ENCODE data around the gene IRF2. TPM values are rescaled to one million over a fixed set of nuclear protein-coding genes. Genes with fewer than 3 reads are reported as not detected.

IRF2 gene
- total and polyA plus RNA-seq, 2 experiments from 2014 or later = 12.8 to 14.2 TPM

- Histone ChIP-seq H3F3A (ENCODE audit: insufficient read depth) (0 out of 2 replicates have a peak, but pooled peaks cover 18% of the 10 kb centered on the region), H3K9me3 (ENCODE audit: low read depth) (no peaks in the 10 kb centered on the region), H4K20me1 (ENCODE audit: insufficient read depth) (no peaks in the 10 kb centered on the region), H3K9ac (no peak overlapping the region), H3K36me3 (ENCODE audit: low read depth) (no peaks in the 10 kb centered on the region), H3K79me2 (ENCODE audit: insufficient read depth) (no peaks in the 10 kb centered on the region), H2AFZ (no peak overlapping the region), H3K9me2 (ENCODE audit: insufficient read depth) (no peaks in the 10 kb centered on the region), H3K4me2 (ENCODE audit: unreplicated experiment) (no peak overlapping the region), H3K4me1 (ENCODE audit: insufficient read depth) (peaks cover 16% of the 10 kb centered on the region), H3K27me3 (replicated peaks; ENCODE audit: insufficient read depth) (no peaks in the 10 kb centered on the region), H3K4me3 (no peak overlapping the region), H3K27ac (no peak overlapping the region)
- 80 to 89% methylated on average over 4 of the region's 4 CpGs for WGBS, 2 experiments (ENCODE audit: low coverage in 1 of 2, low lambda C conversion rate in 2 of 2, missing lambda C conversion rate in 2 of 2)
- in situ Hi-C loops (cut with MboI) = no loop called here
- no peak for DNase-seq
- TF ChIP-seq EZH2 (IDR thresholded peaks at IDR 0.05; ENCODE audit: insufficient read depth, poor library complexity, severe bottlenecking) (no peak), EZH2phosphoT487 (IDR thresholded peaks at IDR 0.05; ENCODE audit: insufficient read depth, low read depth) (no peak)
Measured at GRCh38 chr4:184357772-184358171, 116.6 kb downstream of the IRF2 start.

- WGBS, 2 experiments (ENCODE audit: low coverage in 1 of 2, low lambda C conversion rate in 2 of 2, missing lambda C conversion rate in 2 of 2) = 43 to 65% methylated on average over 1 of the region's 1 CpG
- H3K27me3 ChIP-seq (replicated peaks; ENCODE audit: insufficient read depth) = no peaks in the 10 kb centered on the region
- H3K4me1 ChIP-seq (ENCODE audit: insufficient read depth) = peaks cover 16% of the 10 kb centered on the region
- no peak for DNase-seq
- H2AFZ ChIP-seq = no peak overlapping the region
- H4K20me1 ChIP-seq (ENCODE audit: insufficient read depth) = no peaks in the 10 kb centered on the region
- no peak for TF ChIP-seq EZH2phosphoT487 (IDR thresholded peaks at IDR 0.05; ENCODE audit: insufficient read depth, low read depth)
- TF ChIP-seq EZH2 (IDR thresholded peaks at IDR 0.05; ENCODE audit: insufficient read depth, poor library complexity, severe bottlenecking) = no peak
- H3K4me2 ChIP-seq (ENCODE audit: unreplicated experiment) = no peak overlapping the region
- H3K27ac ChIP-seq = no peak overlapping the region
- H3K79me2 ChIP-seq (ENCODE audit: insufficient read depth) = no peaks in the 10 kb centered on the region
- in situ Hi-C loops (cut with MboI) = no loop called here
- no peaks in the 10 kb centered on the region for H3K9me3 ChIP-seq (ENCODE audit: low read depth)
- no peaks in the 10 kb centered on the region for H3K9me2 ChIP-seq (ENCODE audit: insufficient read depth)
- no peak overlapping the region for H3K9ac ChIP-seq
- 0 out of 2 replicates have a peak, but pooled peaks cover 18% of the 10 kb centered on the region for H3F3A ChIP-seq (ENCODE audit: insufficient read depth)
- H3K36me3 ChIP-seq (ENCODE audit: low read depth) = no peaks in the 10 kb centered on the region
- no peak overlapping the region for H3K4me3 ChIP-seq
Measured at GRCh38 chr4:184357165-184357564, 117.2 kb downstream of the IRF2 start.

- Histone ChIP-seq H2AFZ (no peak overlapping the region), H3K36me3 (ENCODE audit: low read depth) (no peaks in the 10 kb centered on the region), H4K20me1 (ENCODE audit: insufficient read depth) (no peaks in the 10 kb centered on the region), H3K9me3 (ENCODE audit: low read depth) (no peaks in the 10 kb centered on the region), H3K4me1 (ENCODE audit: insufficient read depth) (peaks cover 12% of the 10 kb centered on the region), H3K4me3 (no peak overlapping the region), H3K27me3 (replicated peaks; ENCODE audit: insufficient read depth) (no peaks in the 10 kb centered on the region), H3K27ac (no peak overlapping the region), H3K79me2 (ENCODE audit: insufficient read depth) (no peaks in the 10 kb centered on the region), H3K9me2 (ENCODE audit: insufficient read depth) (no peaks in the 10 kb centered on the region), H3F3A (ENCODE audit: insufficient read depth) (0 out of 2 replicates have a peak, but pooled peaks cover 14% of the 10 kb centered on the region), H3K4me2 (ENCODE audit: unreplicated experiment) (no peak overlapping the region), H3K9ac (no peak overlapping the region)
- TF ChIP-seq EZH2 (IDR thresholded peaks at IDR 0.05; ENCODE audit: insufficient read depth, poor library complexity, severe bottlenecking) (no peak), EZH2phosphoT487 (IDR thresholded peaks at IDR 0.05; ENCODE audit: insufficient read depth, low read depth) (no peak)
- 87 to 91% methylated on average over 7 of the region's 7 CpGs for WGBS, 2 experiments (ENCODE audit: low coverage in 1 of 2, low lambda C conversion rate in 2 of 2, missing lambda C conversion rate in 2 of 2)
- in situ Hi-C loops (cut with MboI) = no loop called here
- DNase-seq = no peak
Measured at GRCh38 chr4:184356366-184356765, 118.0 kb downstream of the IRF2 start.

- no peaks in the 10 kb centered on the region for H3K9me3 ChIP-seq (ENCODE audit: low read depth)
- TF ChIP-seq EZH2phosphoT487 (IDR thresholded peaks at IDR 0.05; ENCODE audit: insufficient read depth, low read depth) = no peak
- no peak for TF ChIP-seq EZH2 (IDR thresholded peaks at IDR 0.05; ENCODE audit: insufficient read depth, poor library complexity, severe bottlenecking)
- no peaks in the 10 kb centered on the region for H4K20me1 ChIP-seq (ENCODE audit: insufficient read depth)
- no peaks in the 10 kb centered on the region for H3K27me3 ChIP-seq (replicated peaks; ENCODE audit: insufficient read depth)
- no peaks in the 10 kb centered on the region for H3K9me2 ChIP-seq (ENCODE audit: insufficient read depth)
- 79 to 81% methylated on average over 5 of the region's 5 CpGs for WGBS, 2 experiments (ENCODE audit: low coverage in 1 of 2, low lambda C conversion rate in 2 of 2, missing lambda C conversion rate in 2 of 2)
- no peaks in the 10 kb centered on the region for H3K36me3 ChIP-seq (ENCODE audit: low read depth)
- DNase-seq = no peak
- no peak overlapping the region for H3K9ac ChIP-seq
- no peak overlapping the region for H3K4me3 ChIP-seq
- H3K4me1 ChIP-seq (ENCODE audit: insufficient read depth) = peaks cover 11% of the 10 kb centered on the region
- 0 out of 2 replicates have a peak, but pooled peaks cover 14% of the 10 kb centered on the region for H3F3A ChIP-seq (ENCODE audit: insufficient read depth)
- no peaks in the 10 kb centered on the region for H3K79me2 ChIP-seq (ENCODE audit: insufficient read depth)
- in situ Hi-C loops (cut with MboI) = no loop called here
- H3K27ac ChIP-seq = no peak overlapping the region
- peak overlapping the region; percentile 53; the same call in 1 of the 2 replicates for H2AFZ ChIP-seq
- H3K4me2 ChIP-seq (ENCODE audit: unreplicated experiment) = no peak overlapping the region
Measured at GRCh38 chr4:184355857-184356256, 118.5 kb downstream of the IRF2 start.

All from GM23248 (cell line).